ENCODE measurements around the gene POLR2A.
A peak's percentile ranks its signal among the peaks of the same experiment; 100 is the strongest.
"Not testable (repeated sequence)": the region's sequence is repeated elsewhere in the genome, so short reads cannot be mapped to it uniquely, and the experiment has no call there.

Gene POLR2A

GRCh38 chr17:7479213-7480088 lies 4.7 kb upstream of the POLR2A start, which contains the start of gene ZBTB4:
TSS of gene ZBTB4 (minus strand) at chr17:7479631. CDS start at chr17:7466801, 12,830 bp downstream.
- no peak for DNase-seq

GRCh38 chr17:7480089-7480384 lies 4.1 kb upstream of the POLR2A start:
- DNase-seq: no peak

- DNase-seq: not testable (repeated sequence)
These were observed 2.9 kb upstream of the POLR2A start, which contains the start of gene SLC35G6 for GRCh38 chr17:7481275-7481674. TSS of gene SLC35G6 (plus strand) at chr17:7481446. CDS start at chr17:7481517, 71 bp downstream.

GRCh38 chr17:7481842-7482741 lies 2.1 kb upstream of the POLR2A start:
- DNase-seq: not testable (repeated sequence)

- not testable (repeated sequence) for DNase-seq
These were observed 1.5 kb upstream of the POLR2A start for GRCh38 chr17:7482742-7483088.

GRCh38 chr17:7483255-7484066 lies 705 bp upstream of the POLR2A start:
- peak; percentile 60 to 74 for DNase-seq

GRCh38 chr17:7484919-7485377 lies 782 bp downstream of the POLR2A start:
- DNase-seq: peak in 1 of 2 experiments; percentile 36

- no peak for DNase-seq
These were observed 2.0 kb downstream of the POLR2A start for GRCh38 chr17:7486181-7486580.

GRCh38 chr17:7490144-7490543 lies 6.0 kb downstream of the POLR2A start:
- no peak for DNase-seq

GRCh38 chr17:7491583-7491982 lies 7.4 kb downstream of the POLR2A start:
- no peak for DNase-seq

GRCh38 chr17:7493941-7494340 lies 9.8 kb downstream of the POLR2A start:
- DNase-seq: no peak

- DNase-seq: no peak
These were observed 11.8 kb downstream of the POLR2A start for GRCh38 chr17:7495906-7496434.

GRCh38 chr17:7496470-7497183 lies 12.5 kb downstream of the POLR2A start:
- DNase-seq: no peak

- DNase-seq: no peak
These were observed 13.1 kb downstream of the POLR2A start for GRCh38 chr17:7497228-7497627.

- DNase-seq: no peak
These were observed 13.5 kb downstream of the POLR2A start for GRCh38 chr17:7497636-7498035.

GRCh38 chr17:7499161-7499560 lies 15.0 kb downstream of the POLR2A start:
- DNase-seq: no peak

- DNase-seq: no peak
These were observed 17.6 kb downstream of the POLR2A start for GRCh38 chr17:7501729-7502128.

- no peak for DNase-seq
These were observed 18.1 kb downstream of the POLR2A start for GRCh38 chr17:7502171-7502847.

GRCh38 chr17:7502987-7503386 lies 18.8 kb downstream of the POLR2A start:
- DNase-seq: no peak

GRCh38 chr17:7503521-7503920 lies 19.4 kb downstream of the POLR2A start:
- no peak for DNase-seq

- DNase-seq: no peak
These were observed 24.0 kb downstream of the POLR2A start for GRCh38 chr17:7508145-7508544.

All from AML-193 (cell line).